Subcutaneous adipose tissue (tissue), 4 donors: ENCODE data around the gene FSTL3. TPM values are rescaled to one million over a fixed set of nuclear protein-coding genes. Genes with fewer than 3 reads are reported as not detected.

Experiments
- CTCF ChIP-seq: fragments of 450-650 bp; IDR thresholded peaks from one replicate; pipeline ENCODE4 v1.5.1; 2016; ENCODE audit warnings: low read depth, mild to moderate bottlenecking, control low read depth, antibody characterized with exemption, moderate library complexity
- total RNA-seq, 4 donors: library from RNA; depleted of rRNA; stranded (reverse); fragments of >200 nt; gene quantifications; one replicate each; pipeline ENCODE4 v1.1.0, GENCODE V29; 2016

The FSTL3 gene
- total RNA-seq, 4 donors from 2014 or later, result 54.5 to 124 (median 91.4) TPM

GRCh38 chr19:664913-665443, 11.2 kb upstream of the FSTL3 start:
- no peak for TF ChIP-seq CTCF

DNA sequence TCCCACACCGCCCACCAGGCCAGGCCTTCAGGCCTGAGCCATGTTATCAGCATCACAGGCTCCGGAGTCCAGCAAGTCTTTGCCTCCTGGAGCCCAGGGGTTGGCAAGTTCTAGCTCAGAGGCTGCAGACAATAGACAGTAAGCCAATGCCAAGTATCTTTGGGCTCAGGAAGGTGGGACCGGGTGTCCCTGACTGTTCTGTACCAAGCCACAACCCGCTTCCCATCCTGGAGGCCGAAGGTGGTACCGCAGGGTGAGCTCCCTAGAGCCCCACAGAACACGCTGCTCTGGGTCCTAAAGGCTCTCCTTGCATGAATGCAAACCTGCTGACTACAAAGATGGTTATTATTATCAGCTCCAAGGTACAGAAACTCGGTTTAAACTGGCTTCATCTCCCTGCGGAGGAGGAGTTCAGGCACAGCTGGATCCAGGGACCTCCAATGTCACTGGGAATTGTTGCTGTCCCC, 5.5 kb upstream of the FSTL3 start:
- TF ChIP-seq CTCF, result no peak

DNA sequence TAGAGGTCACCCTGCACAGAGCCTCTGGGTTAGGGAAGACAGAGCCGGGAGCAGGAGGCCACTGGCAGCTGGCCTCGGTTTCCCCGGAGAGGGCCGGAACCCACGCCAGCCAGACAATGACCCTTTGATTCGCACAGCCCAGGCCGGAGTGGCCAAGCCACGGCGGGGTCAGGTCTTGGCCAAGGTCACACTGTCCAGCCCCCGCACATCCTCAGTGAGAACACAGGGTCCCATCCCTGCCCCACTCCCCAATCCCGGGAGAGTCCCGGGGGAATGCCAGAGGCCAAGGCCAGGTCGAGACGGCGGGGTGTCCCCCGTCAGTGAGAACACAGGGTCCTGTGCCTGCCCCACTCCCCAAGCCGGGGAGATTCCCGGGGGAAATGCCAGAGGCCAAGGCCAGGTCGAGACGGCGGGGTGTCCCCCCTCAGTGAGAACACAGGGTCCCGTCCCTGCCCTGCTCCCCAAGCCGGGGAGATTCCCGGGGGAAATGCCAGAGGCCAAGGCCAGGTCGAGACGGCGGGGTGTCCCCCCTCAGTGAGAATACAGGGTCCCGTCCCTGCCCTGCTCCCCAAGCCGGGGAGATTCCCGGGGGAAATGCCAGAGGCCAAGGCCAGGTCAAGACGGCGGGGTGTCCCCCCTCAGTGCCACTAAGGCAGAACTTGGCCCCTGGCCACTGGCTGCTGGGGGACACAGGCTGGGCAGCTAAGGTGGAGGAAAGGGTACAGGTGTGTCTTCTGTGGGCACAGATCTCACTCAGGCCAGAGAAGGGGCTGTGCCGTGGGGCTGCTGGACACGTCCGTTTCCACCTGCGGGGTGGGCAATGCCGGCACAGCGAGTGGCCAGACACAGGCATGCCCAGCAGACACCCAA, 1.7 kb upstream of the FSTL3 start:
- TF ChIP-seq CTCF, result no peak

DNA sequence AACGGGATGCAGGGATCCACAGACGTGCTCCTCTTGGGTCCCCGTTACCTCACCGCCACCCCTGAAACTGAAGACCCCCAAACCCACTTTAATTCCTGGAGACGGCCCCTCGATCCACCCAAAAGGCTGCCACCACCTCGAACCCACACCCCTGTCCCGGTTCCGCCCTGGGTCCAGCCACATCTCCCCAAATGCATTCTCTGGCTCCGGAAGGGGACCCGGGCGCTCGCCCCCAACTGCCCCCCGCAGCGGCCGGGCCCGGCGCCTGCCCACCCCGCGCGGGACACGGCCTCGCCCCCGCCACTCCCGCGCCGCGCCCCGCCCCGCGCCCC, 219 bp upstream of the FSTL3 start:
- TF ChIP-seq CTCF, result no peak

DNA sequence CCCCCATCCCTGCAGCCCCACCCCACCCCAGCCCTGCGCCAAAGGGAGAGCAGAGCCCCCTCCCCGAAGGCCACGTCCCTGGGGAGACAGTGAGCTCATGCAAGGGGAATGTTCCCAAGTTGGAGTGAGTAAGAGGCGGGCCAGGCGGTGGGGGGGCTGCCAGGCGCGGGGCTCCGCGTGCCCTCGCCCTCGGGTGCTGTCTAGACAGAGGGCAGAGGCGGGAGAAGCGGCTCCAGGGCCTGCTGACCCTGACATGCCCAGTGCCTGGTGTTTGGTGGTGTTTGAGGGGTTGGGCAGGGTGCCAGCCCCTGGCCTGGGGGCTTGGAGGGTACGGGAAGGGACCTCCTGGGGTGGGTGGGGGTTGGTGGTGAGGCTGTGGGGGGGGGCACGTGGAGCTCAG, 1.0 kb downstream of the FSTL3 start:
- no peak for TF ChIP-seq CTCF

GRCh38 chr19:677601-678436, 1.6 kb downstream of the FSTL3 start:
- TF ChIP-seq CTCF, result no peak
